OCI-LY7 (cell line): ENCODE results near the gene CACNA1B.

Experiments
- CTCF ChIP-seq: fragments of 200-600 bp; sonication (generic); conservative IDR thresholded peaks from 2 replicates; pipeline ENCODE4 v1.5.1; 2014; ENCODE audit warnings: mild to moderate bottlenecking, antibody characterized with exemption, low read length, moderate library complexity, mixed read lengths
- EZH2phosphoT487 ChIP-seq: fragments of 200-600 bp; sonication (generic); IDR thresholded peaks from 2 replicates; pipeline ENCODE4 v1.6.1; 2018; ENCODE audit warnings: low read depth, borderline replicate concordance, mild to moderate bottlenecking, mixed run types, antibody characterized with exemption, low read length, moderate library complexity, mixed read lengths

- TF ChIP-seq CTCF = no peak
- TF ChIP-seq EZH2phosphoT487 = no peak
Measured at GRCh38 chr9:138098908-138099791, 221.6 kb downstream of the CACNA1B start.
